HEK293 (cell line): Measurements from ENCODE around the gene R3HDM2.

Experiments
- AEBP2 ChIP-seq: fragments of 450-650 bp; formaldehyde crosslinking; IDR thresholded peaks from 2 replicates; pipeline ENCODE4 v1.5.1; 2016; ENCODE audit warnings: missing biosample characterization, missing genetic modification characterization, borderline replicate concordance
- GLI2 ChIP-seq: fragments of 450-650 bp; formaldehyde crosslinking; IDR thresholded peaks from 2 replicates; pipeline ENCODE4; 2017; ENCODE audit warnings: missing biosample characterization, missing genetic modification characterization, low read depth, borderline replicate concordance
- GLIS1 ChIP-seq: fragments of 450-650 bp; formaldehyde crosslinking; IDR thresholded peaks from 2 replicates; pipeline ENCODE4 v1.5.1; 2016; ENCODE audit warnings: missing biosample characterization, missing genetic modification characterization
- HOXA7 ChIP-seq: sonication (generic); formaldehyde crosslinking; IDR thresholded peaks from 2 replicates; pipeline ENCODE4 v1.8.1; 2022; ENCODE audit warnings: missing genetic modification reagents, borderline replicate concordance
- MZF1 ChIP-seq: fragments of 450-650 bp; formaldehyde crosslinking; IDR thresholded peaks from 2 replicates; pipeline ENCODE4 v1.5.1; 2017; ENCODE audit warnings: missing biosample characterization, missing genetic modification characterization, borderline replicate concordance
- PRDM10 ChIP-seq: fragments of 450-650 bp; formaldehyde crosslinking; IDR thresholded peaks from 2 replicates; pipeline ENCODE4 v1.5.1; 2016; ENCODE audit warnings: missing biosample characterization, missing genetic modification characterization
- PRDM6 ChIP-seq: fragments of 450-650 bp; formaldehyde crosslinking; IDR thresholded peaks from 2 replicates; pipeline ENCODE4 v1.5.1; 2017; ENCODE audit warnings: missing biosample characterization, missing genetic modification characterization
- ZEB2 ChIP-seq: fragments of 450-650 bp; formaldehyde crosslinking; IDR thresholded peaks from 2 replicates; pipeline ENCODE4 v1.5.1; 2016; ENCODE audit warnings: missing biosample characterization, missing genetic modification characterization
- ZFP37 ChIP-seq: fragments of 450-650 bp; formaldehyde crosslinking; IDR thresholded peaks from 2 replicates; pipeline ENCODE4 v1.5.1; 2016; ENCODE audit warnings: missing biosample characterization, missing genetic modification characterization
- ZNF114 ChIP-seq: fragments of 450-650 bp; formaldehyde crosslinking; IDR thresholded peaks from 2 replicates; pipeline ENCODE4 v1.5.0; 2017; ENCODE audit warnings: missing biosample characterization, missing genetic modification characterization
- ZNF132 ChIP-seq: fragments of 450-650 bp; formaldehyde crosslinking; IDR thresholded peaks from 2 replicates; pipeline ENCODE4 v1.5.1; 2017; ENCODE audit warnings: missing biosample characterization, missing genetic modification characterization, borderline replicate concordance
- ZNF140 ChIP-seq: fragments of 450-650 bp; formaldehyde crosslinking; IDR thresholded peaks from 2 replicates; pipeline ENCODE4 v1.5.1; 2016; ENCODE audit warnings: missing biosample characterization, missing genetic modification characterization
- ZNF148 ChIP-seq: fragments of 450-650 bp; formaldehyde crosslinking; IDR thresholded peaks from 2 replicates; pipeline ENCODE4 v1.5.0; 2017; ENCODE audit warnings: missing biosample characterization, missing genetic modification characterization, borderline replicate concordance
- ZNF221 ChIP-seq: fragments of 450-650 bp; formaldehyde crosslinking; IDR thresholded peaks from 2 replicates; pipeline ENCODE4 v1.5.1; 2017; ENCODE audit warnings: missing biosample characterization, missing genetic modification characterization, borderline replicate concordance
- ZNF274 ChIP-seq, 2 experiments: fragments of 200-500 bp in 1 of 2; fragments of 450-650 bp in 1 of 2; sonication (Bioruptor generic) in 1 of 2; formaldehyde crosslinking in 1 of 2; IDR thresholded peaks; 2 replicates each; pipeline versions ENCODE4 v1.5.1 to v1.6.1; 2014 to 2016; ENCODE audit warnings: borderline replicate concordance in 1 of 2, inconsistent platforms in 1 of 2, low read length in 1 of 2, missing biosample characterization in 1 of 2, missing genetic modification characterization in 1 of 2
- ZNF280D ChIP-seq: fragments of 450-650 bp; formaldehyde crosslinking; IDR thresholded peaks from 2 replicates; pipeline ENCODE4 v1.5.1; 2016; ENCODE audit warnings: missing biosample characterization, missing genetic modification characterization
- ZNF398 ChIP-seq: fragments of 450-650 bp; formaldehyde crosslinking; IDR thresholded peaks from 2 replicates; pipeline ENCODE4 v1.5.1; 2017; ENCODE audit warnings: missing biosample characterization, missing genetic modification characterization
- ZNF449 ChIP-seq: fragments of 450-650 bp; formaldehyde crosslinking; IDR thresholded peaks from 2 replicates; pipeline ENCODE4 v1.5.1; 2017; ENCODE audit warnings: missing biosample characterization, mild to moderate bottlenecking, missing genetic modification characterization, moderate library complexity
- ZNF521 ChIP-seq: fragments of 450-650 bp; formaldehyde crosslinking; IDR thresholded peaks from 2 replicates; pipeline ENCODE4 v1.5.1; 2017; ENCODE audit warnings: missing biosample characterization, mild to moderate bottlenecking, missing genetic modification characterization
- ZNF580 ChIP-seq: fragments of 450-650 bp; formaldehyde crosslinking; IDR thresholded peaks from 2 replicates; pipeline ENCODE4 v1.5.1; 2016; ENCODE audit warnings: missing biosample characterization, missing genetic modification characterization
- ZSCAN30 ChIP-seq: fragments of 450-650 bp; IDR thresholded peaks from 2 replicates; pipeline ENCODE4 v1.5.1; 2018; ENCODE audit warnings: missing biosample characterization, mild to moderate bottlenecking, missing genetic modification characterization, moderate library complexity

Gene R3HDM2

GRCh38 chr12:57235017-57235727, 195.7 kb downstream of the R3HDM2 start (continued):
- TF ChIP-seq PRDM10 (tag by site-specific recombination) (peak; percentile 77), ZNF274 (IDR thresholded peaks at IDR 0.05; ENCODE audit: low read length) (no peak), ZNF274 (tag by site-specific recombination; IDR thresholded peaks at IDR 0.05; ENCODE audit: borderline replicate concordance) (no peak), PRDM6 (tag by site-specific recombination) (no peak), ZNF221 (no peak), ZNF132 (tag by site-specific recombination) (no peak), ZNF449 (tag by site-specific recombination) (peak; percentile 31; the same call in 1 of the 2 replicates), ZSCAN30 (tag by site-specific recombination) (no peak), ZNF280D (tag by site-specific recombination) (no peak), ZNF140 (no peak), ZNF398 (tag by site-specific recombination) (peak; percentile 82), ZNF521 (tag by site-specific recombination) (no peak), ZFP37 (tag by site-specific recombination) (no peak), AEBP2 (no peak), GLI2 (no peak), ZNF148 (tag by site-specific recombination) (no peak), MZF1 (tag by site-specific recombination) (no peak), ZEB2 (tag by site-specific recombination) (peak; percentile 64), ZNF114 (tag by site-specific recombination) (no peak), HOXA7 (no peak), GLIS1 (tag by site-specific recombination) (peak; percentile 76), ZNF580 (tag by site-specific recombination) (no peak)
